GM19395 (cell line): ENCODE results near the gene SETBP1.

Experiments used
- ATAC-seq: cut with Tn5 transposase; IDR thresholded peaks from one replicate; pipeline ENCODE4 v1.9.1; 2021; ENCODE audit warnings: mild to moderate bottlenecking, moderate library complexity; ENCODE audit not compliant: unreplicated experiment

Gene SETBP1

DNA sequence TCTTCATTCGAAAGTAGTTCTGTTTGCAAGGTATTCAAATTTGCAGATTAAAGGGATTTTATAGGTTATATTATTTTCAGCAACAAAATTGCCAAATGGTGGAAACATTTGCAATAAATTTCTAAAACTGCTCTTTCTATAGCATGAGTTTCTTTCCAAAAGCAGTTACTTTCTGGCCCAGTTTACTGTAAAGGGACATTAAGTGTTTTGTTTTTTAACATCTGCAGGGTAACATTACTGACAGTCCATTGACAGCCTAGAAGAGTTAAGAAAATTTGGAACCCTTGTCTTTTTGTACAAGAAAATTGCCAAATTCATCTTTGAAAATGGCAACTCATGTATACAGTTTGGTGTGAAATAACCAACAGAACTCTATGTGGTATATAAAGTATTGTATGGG, 375.1 kb downstream of the SETBP1 start:
- no peak for ATAC-seq

DNA sequence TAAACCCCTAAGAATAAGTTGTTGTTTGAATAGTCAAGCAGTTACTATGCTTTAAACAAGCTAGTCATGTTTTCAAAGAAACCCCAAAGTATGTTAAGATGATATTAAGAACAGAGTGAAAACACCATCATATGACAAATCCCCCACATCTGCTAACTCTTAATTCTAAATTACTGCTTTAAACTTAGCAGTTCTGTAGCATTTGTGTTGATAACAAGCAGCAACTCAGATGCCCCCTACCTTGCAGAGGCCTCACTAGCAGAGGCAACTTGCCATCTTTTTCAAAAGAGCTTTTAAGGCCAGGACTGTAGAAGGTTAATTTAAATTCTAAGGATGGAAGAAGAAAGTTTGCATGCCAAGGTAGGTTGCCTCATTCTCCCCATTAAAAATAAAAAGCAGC, 376.2 kb downstream of the SETBP1 start:
- ATAC-seq = no peak

DNA sequence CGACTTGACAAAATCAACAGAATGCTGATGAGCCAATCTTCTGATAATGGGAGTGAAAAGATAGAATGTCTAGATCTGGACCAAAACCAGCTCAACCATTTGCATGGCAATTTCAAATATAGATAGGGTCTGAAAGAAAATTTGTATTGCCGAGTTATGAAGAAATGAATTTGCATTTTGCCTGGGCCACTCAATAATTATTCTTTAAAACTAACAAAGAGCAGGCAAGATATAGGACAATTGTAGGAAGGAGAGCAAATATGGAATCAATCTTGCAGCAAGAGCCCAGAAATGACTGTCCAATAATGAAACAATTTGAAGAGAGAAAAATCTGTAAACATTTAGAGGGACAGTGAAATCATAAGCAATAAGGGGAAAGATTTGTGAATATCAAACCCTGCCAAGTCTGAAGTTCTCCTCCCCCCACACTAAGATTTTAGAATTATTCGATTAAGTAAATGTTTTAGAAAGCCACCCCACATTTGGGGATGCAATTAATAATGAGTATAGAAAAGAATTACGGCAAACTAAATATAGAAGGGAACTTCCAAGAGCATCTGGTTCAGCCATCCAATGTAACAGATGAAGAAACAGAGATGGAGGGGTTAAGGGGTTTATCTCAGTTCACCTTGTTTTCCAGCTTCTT, 377.4 kb downstream of the SETBP1 start:
- no peak for ATAC-seq

DNA sequence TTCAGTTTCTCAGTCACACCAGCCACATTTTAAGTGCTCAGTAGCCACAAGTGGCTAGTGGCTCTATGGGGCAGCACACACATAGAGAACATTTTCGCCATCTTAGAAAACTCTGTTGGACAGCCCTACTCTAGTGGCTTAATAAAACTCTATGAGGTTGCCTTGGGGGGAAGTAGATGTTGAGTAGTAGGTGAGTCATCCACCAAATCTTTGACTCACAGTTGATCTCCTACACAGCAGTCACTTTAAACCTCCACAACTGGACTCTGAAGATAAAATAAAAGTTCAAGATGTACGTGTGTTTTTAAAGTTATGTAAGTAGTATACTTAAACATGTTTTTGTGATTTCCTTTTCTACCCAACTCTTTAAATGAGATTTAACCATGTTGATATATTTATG, 379.0 kb downstream of the SETBP1 start:
- ATAC-seq = no peak

DNA sequence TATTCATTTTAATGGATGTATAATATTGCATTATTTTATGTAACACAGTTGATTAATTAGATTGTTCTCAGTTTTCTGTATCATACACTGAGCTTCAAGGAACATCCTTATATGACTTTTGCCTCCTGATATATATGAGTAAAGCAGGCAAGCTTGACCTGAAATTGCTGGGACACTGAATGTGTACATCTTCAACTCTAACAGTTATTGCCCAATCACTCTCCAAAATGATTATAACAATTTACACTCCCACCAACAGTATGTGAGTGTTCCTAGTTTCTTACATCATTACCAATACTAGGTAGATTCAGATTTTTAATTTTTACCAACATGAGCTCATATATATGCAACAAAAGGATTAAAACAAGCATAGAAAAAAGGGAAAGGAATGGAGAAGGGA, 379.4 kb downstream of the SETBP1 start:
- no peak for ATAC-seq

DNA sequence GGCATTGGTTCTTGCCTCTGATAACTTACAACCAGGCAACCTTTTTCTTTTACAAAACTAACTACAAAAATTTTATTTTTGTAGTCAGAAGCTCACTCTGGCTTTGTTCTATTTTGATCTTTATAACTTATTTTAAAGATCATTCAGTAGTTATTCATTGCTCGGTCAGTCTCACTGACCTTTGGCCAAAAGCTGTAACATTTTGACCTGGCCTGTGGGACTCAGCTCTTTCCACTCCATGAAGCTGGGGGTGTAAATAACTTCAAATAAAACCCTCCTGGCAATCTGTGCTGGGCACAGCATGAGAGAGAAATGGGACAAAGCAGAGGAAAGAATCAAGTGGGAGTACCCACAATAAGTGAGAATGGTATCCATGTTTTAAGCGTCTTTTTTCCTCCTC, 380.7 kb downstream of the SETBP1 start:
- ATAC-seq = no peak

DNA sequence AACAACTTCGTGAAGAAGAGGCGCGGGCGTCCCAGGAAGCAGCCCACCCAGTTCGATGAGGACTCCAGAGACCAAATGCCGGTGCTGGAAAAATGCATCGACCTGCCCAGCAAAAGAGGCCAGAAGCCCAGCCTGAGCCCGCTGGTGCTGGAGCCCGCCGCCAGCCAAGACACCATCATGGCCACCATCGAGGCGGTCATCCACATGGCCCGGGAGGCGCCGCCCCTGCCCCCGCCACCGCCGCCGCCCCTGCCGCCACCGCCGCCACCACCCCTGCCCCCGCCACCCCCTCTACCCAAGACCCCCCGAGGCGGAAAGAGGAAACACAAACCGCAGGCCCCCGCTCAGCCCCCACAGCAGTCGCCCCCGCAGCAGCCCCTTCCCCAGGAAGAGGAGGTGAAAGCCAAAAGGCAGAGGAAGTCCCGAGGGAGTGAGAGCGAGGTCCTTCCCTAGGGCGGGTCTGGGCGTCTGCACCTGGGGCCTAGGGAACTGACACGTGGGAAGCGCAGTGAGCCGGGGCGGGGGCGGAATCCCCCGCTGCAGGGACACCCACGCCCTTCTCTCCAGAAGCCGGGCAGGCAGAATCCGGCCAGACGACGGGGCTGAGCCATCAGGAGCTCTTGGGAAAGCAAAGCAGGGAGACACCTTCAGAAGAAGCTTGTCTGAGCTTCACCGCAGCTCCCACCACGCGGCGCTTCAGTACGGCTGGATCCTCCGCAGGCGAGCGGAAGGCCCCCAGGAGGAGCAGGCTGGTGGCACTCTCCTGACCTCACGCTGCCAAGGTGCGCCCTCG, 382.8 kb downstream of the SETBP1 start:
- no peak for ATAC-seq

DNA sequence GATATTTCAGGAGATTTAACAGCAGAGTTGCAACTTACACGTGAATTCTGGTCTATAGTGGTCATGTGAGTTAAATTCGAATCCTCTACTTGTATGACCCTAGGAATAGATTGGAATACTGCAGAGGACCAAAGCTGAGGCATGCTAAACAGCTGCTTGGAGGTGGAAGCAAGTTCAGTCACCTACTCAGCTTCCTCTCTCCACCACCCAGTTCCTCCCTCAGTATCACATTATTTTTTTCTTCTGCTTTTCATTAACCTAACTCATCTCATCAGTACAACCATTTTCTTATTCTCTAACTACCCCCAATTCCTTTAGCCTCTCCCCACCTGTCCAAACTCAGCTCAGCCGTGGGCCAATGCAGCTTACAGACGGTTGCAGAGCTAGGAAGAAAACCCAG, 385.5 kb downstream of the SETBP1 start:
- ATAC-seq = no peak

DNA sequence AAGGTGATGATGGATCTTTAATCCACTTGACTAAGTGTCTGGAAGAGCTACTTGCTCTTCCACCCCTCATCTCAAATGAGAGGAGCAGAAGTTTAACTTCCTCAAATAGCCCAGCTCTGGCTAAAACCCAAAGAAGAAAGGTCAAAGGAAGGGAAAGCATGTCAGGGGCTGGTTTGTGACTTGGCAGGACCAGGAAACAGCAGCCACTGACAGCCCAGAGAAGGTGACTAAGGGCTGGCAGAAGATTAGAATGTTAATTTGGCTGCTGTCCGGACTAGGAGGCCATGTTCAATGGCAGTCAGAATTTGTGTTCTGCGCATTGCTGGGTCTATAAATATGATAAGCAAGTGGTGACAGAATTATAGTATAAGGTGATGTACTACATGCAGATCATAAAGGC, 386.2 kb downstream of the SETBP1 start:
- no peak for ATAC-seq

DNA sequence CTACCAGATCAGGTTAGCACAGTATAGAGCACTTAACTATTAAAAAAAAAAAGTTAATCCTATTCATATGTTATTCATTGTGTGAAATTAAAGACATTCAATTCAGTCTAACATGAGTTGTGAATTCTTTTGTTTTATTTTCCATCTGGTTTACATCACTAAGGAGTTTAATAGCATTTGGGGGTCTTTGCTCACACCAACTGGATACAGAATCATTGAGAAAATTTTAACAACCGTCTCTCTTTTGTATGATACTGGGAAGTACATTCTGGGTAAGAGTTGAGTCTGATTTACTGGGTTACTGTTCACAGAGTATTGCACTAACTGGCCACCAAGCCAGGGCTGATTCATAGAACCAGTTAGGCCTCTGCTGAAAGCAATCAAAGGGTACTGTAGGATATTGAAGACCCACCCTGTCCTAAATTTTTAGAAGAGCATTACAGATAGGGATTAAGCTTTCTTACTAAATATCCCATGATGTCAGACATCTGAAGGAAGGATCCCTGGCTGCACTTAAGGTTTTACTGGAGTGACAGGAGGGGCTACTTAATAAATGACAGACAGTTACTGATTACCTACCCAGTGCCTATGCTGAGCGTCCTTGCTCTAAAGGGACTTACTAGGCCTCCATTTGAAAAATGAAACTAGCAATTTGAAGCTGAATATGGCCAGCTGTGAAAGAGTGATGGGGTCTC, 387.9 kb downstream of the SETBP1 start:
- no peak for ATAC-seq

DNA sequence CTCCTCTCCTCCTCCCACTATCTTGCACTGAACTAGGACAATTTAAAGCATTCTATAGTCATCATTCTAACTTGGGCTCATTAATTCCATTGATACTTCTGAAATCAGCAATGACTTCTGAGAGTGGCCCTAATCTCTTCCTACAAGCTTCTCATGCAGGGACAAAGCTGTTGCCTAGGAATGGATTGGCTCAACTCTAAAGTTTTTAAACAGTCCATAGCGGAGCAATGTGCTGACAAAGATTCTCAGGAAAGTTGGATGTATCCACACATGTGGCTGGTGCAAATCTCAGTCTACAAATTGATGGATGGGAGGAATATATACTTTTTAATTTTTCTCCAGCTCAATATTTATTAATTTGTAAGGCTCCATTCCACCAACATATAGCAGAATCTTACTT, 388.9 kb downstream of the SETBP1 start:
- ATAC-seq = no peak

DNA sequence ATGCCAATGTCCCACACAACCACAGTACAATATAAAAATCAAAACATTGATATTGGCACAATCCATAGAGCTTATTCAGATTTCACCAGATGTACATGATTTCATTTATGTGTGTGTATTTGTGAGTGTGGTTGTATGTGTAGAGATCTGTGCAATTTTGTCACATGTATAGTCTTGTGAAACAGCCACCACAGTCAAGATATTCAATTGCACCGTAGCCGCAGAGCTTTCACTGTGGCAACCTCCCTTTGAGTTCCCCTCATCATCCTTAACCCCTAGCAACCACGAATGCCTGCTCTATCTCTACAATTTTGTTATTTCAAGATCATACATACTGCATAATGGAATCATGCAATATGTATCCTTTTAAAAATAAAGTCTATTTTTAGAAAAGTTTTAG, 391.3 kb downstream of the SETBP1 start:
- no peak for ATAC-seq

DNA sequence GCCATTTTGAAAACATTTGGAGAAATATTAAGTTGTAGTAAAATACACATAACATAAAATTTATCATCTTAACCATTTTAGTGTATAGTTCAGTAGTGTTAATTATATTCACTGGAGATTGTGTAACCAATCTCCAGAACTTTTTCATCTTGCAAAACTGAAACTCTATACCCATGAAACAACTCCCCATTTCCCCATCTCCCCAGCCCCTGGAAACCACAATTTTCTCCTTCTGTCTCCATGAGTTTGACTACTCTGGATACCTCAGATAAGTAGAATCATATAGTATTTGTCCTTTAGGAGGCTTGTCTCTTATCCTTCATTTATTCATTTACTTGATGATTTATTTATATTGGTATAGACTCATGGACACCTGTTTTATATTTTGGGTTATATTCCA, 392.9 kb downstream of the SETBP1 start:
- no peak for ATAC-seq

DNA sequence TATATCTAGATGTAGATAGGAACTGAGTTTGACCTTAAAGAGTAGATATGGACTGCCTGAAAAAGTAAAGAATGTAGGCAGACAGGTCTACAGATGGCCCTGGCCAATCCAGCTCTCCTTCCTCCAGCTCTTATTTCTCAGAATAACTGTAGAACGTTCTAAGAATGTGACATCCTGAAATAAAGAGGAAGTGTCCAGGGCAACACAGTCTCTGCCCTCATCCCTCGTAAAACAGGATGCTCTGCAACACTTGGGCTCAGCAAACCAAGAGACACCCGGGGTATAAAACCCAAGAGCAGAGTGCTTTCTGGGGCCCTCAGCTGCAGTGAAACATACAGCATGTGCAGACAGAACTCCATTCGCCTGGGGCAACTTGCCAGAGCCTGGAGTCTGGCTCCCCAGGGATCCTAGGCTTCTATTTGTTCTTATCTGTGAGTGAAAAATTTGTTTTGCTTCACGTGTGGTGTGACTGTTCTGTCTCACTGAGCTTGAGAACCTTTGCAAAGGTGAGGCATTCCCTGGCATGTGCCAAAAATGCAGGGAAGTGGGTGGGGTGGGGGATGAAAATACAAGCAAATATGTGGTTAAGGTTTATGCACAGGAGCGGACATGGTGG, 401.0 kb downstream of the SETBP1 start:
- ATAC-seq = no peak

DNA sequence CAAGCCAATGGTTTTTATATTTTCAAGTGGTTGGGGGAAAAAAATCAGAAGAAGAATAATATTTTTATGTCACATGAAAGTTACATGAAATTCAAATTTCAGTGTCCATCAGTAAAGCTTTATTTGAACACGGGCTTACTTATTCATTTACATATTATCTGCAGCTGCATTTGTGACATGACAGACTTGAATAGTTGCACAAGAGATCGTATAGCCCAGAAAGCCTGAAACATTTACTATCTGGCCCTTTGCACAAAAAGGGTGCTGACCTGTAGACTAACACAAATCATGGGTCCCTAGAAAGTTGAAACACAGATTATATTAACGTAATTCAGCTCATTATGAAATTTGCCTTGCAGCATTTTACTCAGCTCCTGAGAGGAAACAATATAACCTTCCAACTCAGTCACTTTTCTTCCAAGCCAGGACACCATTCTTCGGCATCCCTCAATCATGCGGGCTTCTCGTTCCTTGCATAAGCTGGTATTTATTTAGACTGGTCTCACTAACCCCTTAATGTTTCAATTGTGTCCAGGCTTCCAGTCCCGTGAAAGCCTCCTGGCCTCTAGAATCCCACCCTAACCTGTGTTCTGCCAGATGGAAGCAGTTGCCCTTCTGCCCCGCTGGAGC, 402.7 kb downstream of the SETBP1 start:
- no peak for ATAC-seq

DNA sequence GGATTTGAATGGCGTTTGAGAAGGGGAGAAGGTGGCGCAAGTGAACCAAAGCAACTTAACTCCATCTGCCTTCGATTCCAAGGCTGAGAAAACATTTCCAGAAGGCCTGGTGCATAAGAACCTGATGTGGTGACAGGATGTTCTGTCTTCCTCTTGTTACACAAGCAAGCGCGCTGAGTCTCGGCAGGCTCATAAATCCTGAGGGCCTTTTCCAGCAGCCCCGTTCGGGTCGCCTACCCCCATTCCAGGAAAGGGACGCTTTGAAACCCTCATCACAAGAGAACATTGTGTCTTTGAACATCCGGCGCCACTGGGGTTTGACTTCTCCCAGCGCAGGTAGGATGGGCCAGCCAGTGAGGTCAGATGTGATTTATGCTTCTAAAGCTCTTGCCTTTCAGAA, 403.5 kb downstream of the SETBP1 start:
- no peak for ATAC-seq

DNA sequence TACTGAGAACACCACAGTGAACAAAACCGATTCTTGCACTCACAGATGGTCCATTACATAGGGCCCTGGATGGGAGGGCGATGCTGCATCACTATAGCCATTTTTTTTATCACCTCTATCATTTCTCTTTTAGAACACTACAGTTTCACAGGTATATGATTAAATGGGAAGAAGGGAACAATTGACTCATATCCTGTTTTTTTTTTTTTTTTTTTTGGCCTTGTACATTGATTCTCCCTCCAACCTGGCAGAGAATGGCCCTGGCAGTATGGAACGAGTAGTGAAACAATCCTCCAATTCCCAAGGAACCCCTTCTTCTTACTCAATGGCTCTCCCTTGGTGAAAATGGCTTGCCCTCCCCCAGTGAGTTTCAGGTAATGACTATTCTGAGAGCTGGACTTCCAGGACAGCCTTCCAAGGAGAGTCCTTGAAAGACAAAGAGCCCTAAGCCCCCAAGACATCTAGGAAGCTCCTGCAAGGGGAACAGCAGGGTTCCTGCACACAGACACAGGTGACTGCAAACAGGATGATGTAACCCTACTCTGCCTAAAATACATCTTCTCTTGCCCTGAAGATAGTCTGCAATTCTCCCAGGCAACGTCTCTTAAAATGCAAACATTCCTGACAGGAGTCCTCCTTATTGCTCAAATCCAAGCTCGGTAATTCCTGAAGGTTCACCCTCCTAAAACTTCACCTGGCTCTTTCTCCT, 405.4 kb downstream of the SETBP1 start:
- no peak for ATAC-seq

DNA sequence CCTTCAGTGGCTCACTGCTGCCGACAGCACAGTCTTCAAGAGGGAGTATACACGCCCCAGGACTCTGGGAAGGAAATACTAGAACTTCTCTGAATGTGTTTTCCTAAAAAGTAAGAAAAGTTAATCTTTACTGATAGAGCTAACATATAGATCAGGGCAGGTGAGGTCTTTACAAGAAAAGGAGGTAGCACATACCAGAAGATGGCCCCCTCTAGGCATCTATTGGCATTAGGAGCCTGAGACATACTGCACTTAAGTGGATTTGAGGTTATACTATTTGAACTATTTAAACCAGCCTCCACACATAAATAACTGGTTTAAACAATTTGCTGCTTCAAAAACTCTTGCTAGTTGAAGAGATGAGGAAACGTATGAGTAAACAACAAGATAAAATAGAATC, 406.1 kb downstream of the SETBP1 start:
- no peak for ATAC-seq

DNA sequence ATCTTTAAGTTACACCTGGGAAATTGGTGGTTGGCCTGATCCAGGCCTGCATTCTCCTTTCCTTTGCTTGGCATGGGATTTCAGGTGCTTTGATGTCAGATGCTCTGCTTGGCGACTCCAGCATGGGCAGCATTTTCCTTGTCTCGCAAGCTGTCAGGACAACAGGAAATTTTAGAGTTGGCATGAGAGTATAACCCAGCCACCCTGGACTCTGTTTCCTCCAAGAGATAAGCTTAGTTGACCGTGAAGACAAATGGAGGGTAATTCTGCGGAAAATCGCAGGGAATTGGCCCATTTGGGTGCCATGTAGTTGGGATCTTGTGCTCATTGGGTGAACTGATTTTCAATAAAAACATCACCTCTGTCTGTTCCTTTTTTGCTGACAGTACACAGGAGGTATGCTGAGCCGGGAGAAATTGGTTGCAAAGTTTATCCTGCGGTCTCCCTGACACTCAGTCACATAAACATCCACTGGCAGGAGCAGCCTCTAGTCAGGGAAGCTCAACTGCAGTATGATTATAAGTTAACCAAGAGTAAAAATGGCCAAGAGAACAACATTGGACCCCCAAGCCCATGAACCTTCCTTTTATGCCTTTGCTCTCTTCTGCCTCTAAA, 409.9 kb downstream of the SETBP1 start:
- ATAC-seq = no peak
